Neural progenitor cell (in vitro differentiated cells): ENCODE measurements around the gene FAM50B. TPM values are rescaled to one million over a fixed set of nuclear protein-coding genes. Genes with fewer than 3 reads are reported as not detected.

ENCODE experiments used
- DNase-seq: peaks from one replicate; pipeline ENCODE4 v3.0.0-alpha.2; 2016; ENCODE audit warnings: low spot score
- H2AFZ ChIP-seq: fragments of 200-600 bp; sonication (generic); replicated peaks from 2 replicates; pipeline ENCODE4 v1.6.1; 2016; ENCODE audit warnings: antibody characterized with exemption
- H3F3A ChIP-seq: fragments of 200-600 bp; sonication (generic); 2 replicates; pipeline ENCODE4 v1.6.1; 2016; ENCODE audit warnings: antibody characterized with exemption, low read depth
- H3K27ac ChIP-seq: fragments of 200-600 bp; sonication (generic); 2 replicates; pipeline ENCODE4 v1.5.1; 2016; ENCODE audit warnings: mild to moderate bottlenecking
- H3K27me3 ChIP-seq: fragments of 200-600 bp; sonication (generic); 2 replicates; pipeline ENCODE4 v1.6.1; 2016; ENCODE audit warnings: mild to moderate bottlenecking, moderate library complexity
- H3K36me3 ChIP-seq: fragments of 200-600 bp; sonication (generic); 2 replicates; pipeline ENCODE4 v1.5.1; 2016
- H3K4me1 ChIP-seq: fragments of 200-600 bp; sonication (generic); 2 replicates; pipeline ENCODE4 v1.6.1; 2016; ENCODE audit warnings: mixed run types
- H3K4me2 ChIP-seq: fragments of 200-600 bp; sonication (generic); 2 replicates; pipeline ENCODE4 v1.6.1; 2016
- H3K4me3 ChIP-seq: fragments of 200-600 bp; sonication (generic); 2 replicates; pipeline ENCODE4 v1.5.1; 2016
- H3K79me2 ChIP-seq: fragments of 200-600 bp; sonication (generic); 2 replicates; pipeline ENCODE4 v1.6.1; 2016; ENCODE audit warnings: low read depth
- H3K9ac ChIP-seq: fragments of 200-600 bp; sonication (generic); 2 replicates; pipeline ENCODE4 v1.6.1; 2016
- H3K9me3 ChIP-seq: fragments of 200-600 bp; sonication (generic); 2 replicates; pipeline ENCODE4 v1.5.1; 2016; ENCODE audit warnings: low read depth
- H4K20me1 ChIP-seq: fragments of 200-600 bp; sonication (generic); 2 replicates; pipeline ENCODE4 v1.6.1; 2016; ENCODE audit warnings: low read depth
- H3K27ac Mint-ChIP-seq: 3 replicates; pipeline ENCODE4 v1.8.0; 2021; ENCODE audit warnings: mixed read lengths
- H3K27me3 Mint-ChIP-seq: 2 replicates; pipeline ENCODE4 v1.8.0; 2022; ENCODE audit warnings: low read depth, mild to moderate bottlenecking, inconsistent platforms, moderate library complexity, mixed read lengths; ENCODE audit not compliant: insufficient read depth
- H3K36me3 Mint-ChIP-seq: 3 replicates; pipeline ENCODE4 v1.8.0; 2021; ENCODE audit warnings: mixed read lengths
- H3K4me1 Mint-ChIP-seq: 3 replicates; pipeline ENCODE4 v1.8.0; 2021; ENCODE audit warnings: mixed read lengths
- H3K4me3 Mint-ChIP-seq: 3 replicates; pipeline ENCODE4 v1.8.0; 2021; ENCODE audit warnings: mild to moderate bottlenecking, moderate library complexity, mixed read lengths
- H3K9me3 Mint-ChIP-seq: 3 replicates; pipeline ENCODE4 v1.8.0; 2020; ENCODE audit warnings: mixed read lengths
- CTCF ChIP-seq: fragments of 200-600 bp; sonication (generic); IDR thresholded peaks from 2 replicates; pipeline ENCODE4 v1.5.1; 2017; ENCODE audit warnings: antibody characterized with exemption, mild to moderate bottlenecking
- EZH2 ChIP-seq: fragments of 200-600 bp; sonication (generic); IDR thresholded peaks from 2 replicates; pipeline ENCODE4 v1.6.1; 2017; ENCODE audit warnings: antibody characterized with exemption, mild to moderate bottlenecking, moderate library complexity
- EZH2phosphoT487 ChIP-seq: fragments of 200-600 bp; sonication (generic); IDR thresholded peaks from 2 replicates; pipeline ENCODE4 v1.6.1; 2017; ENCODE audit warnings: antibody characterized with exemption
- total RNA-seq: library from RNA; depleted of rRNA; stranded (reverse); fragments of >200 nt; gene quantifications from 2 replicates; pipeline ENCODE4 v1.2.3, GENCODE V29; 2015; ENCODE audit warnings: low replicate concordance

The FAM50B gene
- total RNA-seq, 1 donor from 2014 or later: 2.8 TPM

DNA sequence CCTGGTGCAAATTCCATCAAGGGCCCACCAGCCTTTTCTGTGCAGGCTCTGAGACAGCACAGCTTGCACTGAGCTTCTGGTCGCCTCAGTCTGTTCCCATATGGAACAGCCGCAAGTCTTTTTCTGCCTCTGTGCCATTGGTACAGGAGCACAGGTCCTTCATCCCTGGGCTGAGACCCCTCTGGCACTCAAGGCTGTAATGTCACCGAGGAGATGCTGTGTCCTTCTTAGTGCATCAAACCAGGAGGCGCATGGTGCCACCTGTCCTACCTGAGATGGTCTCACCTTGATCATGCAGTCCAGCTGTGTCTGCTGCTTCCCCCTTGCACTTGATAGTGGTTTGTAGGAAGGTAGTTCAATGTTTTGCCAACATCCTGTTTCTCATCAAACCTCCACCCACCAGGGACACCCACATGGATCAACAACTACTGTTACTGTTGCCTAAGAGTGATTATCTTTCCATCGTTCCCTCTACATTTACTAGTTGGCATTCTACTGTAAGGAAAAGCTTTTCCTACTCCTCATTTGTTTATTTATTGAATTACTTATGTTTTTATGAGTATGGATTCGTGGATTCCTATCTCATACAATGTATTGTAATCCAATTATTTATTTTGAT lies 29.0 kb downstream of the FAM50B start:
- no peaks in the 10 kb centered on the region for H3K4me1 ChIP-seq
- Mint-ChIP-seq H3K9me3 (peaks cover 9% of the 10 kb centered on the region), H3K27ac (no peak overlapping the region), H3K27me3 (peaks cover 8% of the 10 kb centered on the region), H3K4me1 (peaks cover 15% of the 10 kb centered on the region), H3K4me3 (no peak overlapping the region), H3K36me3 (no peaks in the 10 kb centered on the region)
- no peak overlapping the region for H2AFZ ChIP-seq
- H3K27ac ChIP-seq: no peak overlapping the region
- H3K36me3 ChIP-seq: no peaks in the 10 kb centered on the region
- H4K20me1 ChIP-seq: no peaks in the 10 kb centered on the region
- no peak overlapping the region for H3K4me3 ChIP-seq
- no peak overlapping the region for H3K9ac ChIP-seq
- DNase-seq: no peak
- no peak overlapping the region for H3K4me2 ChIP-seq
- no peaks in the 10 kb centered on the region for H3K79me2 ChIP-seq
- TF ChIP-seq EZH2 (no peak), EZH2phosphoT487 (no peak), CTCF (no peak)
- H3K9me3 ChIP-seq: no peaks in the 10 kb centered on the region
- no peaks in the 10 kb centered on the region for H3K27me3 ChIP-seq
- H3F3A ChIP-seq: no peaks in the 10 kb centered on the region

DNA sequence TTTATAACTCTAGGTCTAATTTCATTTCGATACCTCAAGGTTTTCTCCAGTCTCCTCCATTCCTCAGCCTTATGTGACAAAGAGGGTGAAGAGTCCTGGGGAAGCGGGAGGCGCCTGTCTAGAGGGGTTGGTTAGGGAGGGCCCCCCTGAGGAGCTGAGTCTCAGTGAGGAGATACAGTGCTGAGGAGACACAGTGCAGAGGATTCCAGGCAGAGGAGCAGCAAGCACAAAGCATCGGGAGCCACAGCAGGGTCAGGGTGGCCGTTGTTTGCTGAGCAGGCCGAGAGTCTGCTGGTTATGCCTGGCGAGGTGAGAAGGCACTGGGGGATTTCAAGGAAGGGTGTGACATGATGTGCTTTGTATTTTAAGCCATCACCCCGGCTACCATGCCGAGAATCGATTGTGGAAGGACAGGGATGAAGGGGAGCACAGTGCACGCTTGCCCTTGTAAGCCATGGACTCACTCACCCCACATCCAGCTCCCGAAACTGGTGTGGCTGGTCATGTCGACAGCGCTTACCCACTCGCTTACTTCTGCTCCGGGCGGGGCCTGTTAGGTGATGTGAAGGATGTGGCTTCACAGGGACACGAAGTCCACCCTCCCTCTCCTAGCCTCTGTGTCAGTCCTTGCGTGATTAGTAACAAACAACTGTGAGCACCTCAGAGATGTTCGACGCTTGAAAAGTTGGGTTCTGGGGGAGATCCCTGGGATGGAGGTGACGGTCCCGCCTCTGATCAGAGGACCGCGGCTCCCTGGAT lies 30.2 kb downstream of the FAM50B start:
- H3K27ac Mint-ChIP-seq: peak overlapping the region; percentile 53
- Histone ChIP-seq H3K4me2 (no peak overlapping the region), H3K79me2 (no peaks in the 10 kb centered on the region), H3K4me3 (no peak overlapping the region), H3K4me1 (no peaks in the 10 kb centered on the region), H2AFZ (no peak overlapping the region), H3K27me3 (no peaks in the 10 kb centered on the region), H3F3A (no peaks in the 10 kb centered on the region), H3K9ac (no peak overlapping the region), H3K36me3 (no peaks in the 10 kb centered on the region), H3K27ac (no peak overlapping the region), H3K9me3 (no peaks in the 10 kb centered on the region), H4K20me1 (no peaks in the 10 kb centered on the region)
- H3K9me3 Mint-ChIP-seq: peaks cover 9% of the 10 kb centered on the region
- DNase-seq: no peak
- TF ChIP-seq CTCF (no peak), EZH2 (no peak), EZH2phosphoT487 (no peak)
- H3K36me3 Mint-ChIP-seq: no peaks in the 10 kb centered on the region
- peaks cover 8% of the 10 kb centered on the region for H3K27me3 Mint-ChIP-seq
- H3K4me1 Mint-ChIP-seq: peaks cover 25% of the 10 kb centered on the region
- H3K4me3 Mint-ChIP-seq: no peak overlapping the region

- Histone ChIP-seq H3K9me3 (no peaks in the 10 kb centered on the region), H3K4me3 (no peak overlapping the region), H4K20me1 (no peaks in the 10 kb centered on the region), H3K27me3 (no peaks in the 10 kb centered on the region), H3K79me2 (no peaks in the 10 kb centered on the region), H3K4me2 (no peak overlapping the region), H2AFZ (no peak overlapping the region), H3K4me1 (no peaks in the 10 kb centered on the region), H3F3A (no peaks in the 10 kb centered on the region), H3K9ac (no peak overlapping the region), H3K27ac (no peak overlapping the region), H3K36me3 (no peaks in the 10 kb centered on the region)
- TF ChIP-seq EZH2: no peak
- TF ChIP-seq CTCF: no peak
- TF ChIP-seq EZH2phosphoT487: no peak
- Mint-ChIP-seq H3K27ac (peak overlapping the region; percentile 72), H3K36me3 (no peaks in the 10 kb centered on the region), H3K27me3 (peaks cover 11% of the 10 kb centered on the region), H3K9me3 (peaks cover 9% of the 10 kb centered on the region), H3K4me3 (peak overlapping the region; percentile 28), H3K4me1 (peaks cover 46% of the 10 kb centered on the region)
- DNase-seq: no peak
Observed at GRCh38 chr6:3881711-3882421, 32.7 kb downstream of the FAM50B start.
